ENCODE data around the gene KLK8.
"Not testable (repeated sequence)": the region's sequence is repeated elsewhere in the genome, so short reads cannot be mapped to it uniquely, and the experiment has no call there.

Gene KLK8

DNA sequence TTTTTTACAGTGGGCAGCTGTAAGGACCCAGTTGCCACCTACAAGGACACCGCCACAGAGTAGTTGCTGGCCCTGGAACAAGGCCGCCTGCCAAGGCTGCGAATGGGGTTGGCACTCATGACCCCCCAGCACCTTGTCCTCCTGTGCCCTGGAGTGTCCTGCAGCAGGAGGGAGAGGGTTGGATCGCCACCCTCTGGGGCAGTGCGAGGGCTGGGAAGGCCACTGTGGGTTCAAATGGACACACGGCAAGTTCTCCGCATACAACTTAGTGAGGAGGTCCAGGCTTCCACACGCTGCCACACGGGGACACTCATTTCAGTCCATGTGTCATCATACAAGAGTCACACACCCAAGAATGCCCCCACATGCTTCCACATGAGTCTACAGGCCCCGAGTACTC is 978 bp downstream of the KLK8 start:
- Histone ChIP-seq H3K4me3 (ENCODE audit: insufficient read length, low read depth) (peak overlapping the region; percentile 72), H3K9me3 (ENCODE audit: insufficient read depth, low read length) (no peaks in the 10 kb centered on the region), H3K4me1 (ENCODE audit: insufficient read depth, insufficient read length) (peaks cover 6% of the 10 kb centered on the region), H3K27me3 (ENCODE audit: insufficient read depth, insufficient read length) (no peaks in the 10 kb centered on the region), H3K36me3 (ENCODE audit: insufficient read depth, insufficient read length, low read length) (no peaks in the 10 kb centered on the region), H3K9ac (ENCODE audit: insufficient read length, low read depth) (peak overlapping the region; percentile 81)
- TF ChIP-seq YY1 (IDR thresholded peaks at IDR 0.05; ENCODE audit: insufficient read depth, insufficient read length) (no peak), ZNF274 (IDR thresholded peaks at IDR 0.05; ENCODE audit: low read depth, low read length) (no peak), SUZ12 (IDR thresholded peaks at IDR 0.05; ENCODE audit: extremely low read depth, insufficient read depth, insufficient read length) (no peak)
- DNase-seq (ENCODE audit: low read depth, low spot score): no peak

- peaks cover 4% of the 10 kb centered on the region; the same call in 1 of the 2 replicates for H3K9me3 ChIP-seq (ENCODE audit: insufficient read depth, low read length)
- H3K27me3 ChIP-seq (ENCODE audit: insufficient read depth, insufficient read length): no peaks in the 10 kb centered on the region
- no peak for TF ChIP-seq SUZ12 (IDR thresholded peaks at IDR 0.05; ENCODE audit: extremely low read depth, insufficient read depth, insufficient read length)
- no peak for TF ChIP-seq ZNF274 (IDR thresholded peaks at IDR 0.05; ENCODE audit: low read depth, low read length)
- TF ChIP-seq YY1 (IDR thresholded peaks at IDR 0.05; ENCODE audit: insufficient read depth, insufficient read length): no peak
- DNase-seq (ENCODE audit: low read depth, low spot score): no peak
- no peak overlapping the region for H3K9ac ChIP-seq (ENCODE audit: insufficient read length, low read depth)
- peaks cover 6% of the 10 kb centered on the region for H3K4me1 ChIP-seq (ENCODE audit: insufficient read depth, insufficient read length)
- H3K4me3 ChIP-seq (ENCODE audit: insufficient read length, low read depth): no peak overlapping the region
- no peaks in the 10 kb centered on the region for H3K36me3 ChIP-seq (ENCODE audit: insufficient read depth, insufficient read length, low read length)
Observed at GRCh38 chr19:50998686-50999085, 2.7 kb downstream of the KLK8 start.

- TF ChIP-seq ZNF274 (IDR thresholded peaks at IDR 0.05; ENCODE audit: low read depth, low read length) (no peak), SUZ12 (IDR thresholded peaks at IDR 0.05; ENCODE audit: extremely low read depth, insufficient read depth, insufficient read length) (no peak)
Observed at GRCh38 chr19:50998061-50998460, 3.3 kb downstream of the KLK8 start.

GRCh38 chr19:50994129-50994528 is 7.3 kb downstream of the KLK8 start:
- H3K4me1 ChIP-seq (ENCODE audit: insufficient read depth, insufficient read length): no peaks in the 10 kb centered on the region
- DNase-seq (ENCODE audit: low read depth, low spot score): no peak
- H3K9ac ChIP-seq (ENCODE audit: insufficient read length, low read depth): no peak overlapping the region
- H3K9me3 ChIP-seq (ENCODE audit: insufficient read depth, low read length): peaks cover 4% of the 10 kb centered on the region; the same call in 1 of the 2 replicates
- no peaks in the 10 kb centered on the region for H3K27me3 ChIP-seq (ENCODE audit: insufficient read depth, insufficient read length)
- TF ChIP-seq ZNF274 (IDR thresholded peaks at IDR 0.05; ENCODE audit: low read depth, low read length) (no peak), SUZ12 (IDR thresholded peaks at IDR 0.05; ENCODE audit: extremely low read depth, insufficient read depth, insufficient read length) (no peak), YY1 (IDR thresholded peaks at IDR 0.05; ENCODE audit: insufficient read depth, insufficient read length) (no peak)
- no peak overlapping the region for H3K4me3 ChIP-seq (ENCODE audit: insufficient read length, low read depth)
- H3K36me3 ChIP-seq (ENCODE audit: insufficient read depth, insufficient read length, low read length): no peaks in the 10 kb centered on the region

More at GRCh38 chr19:50998061-50998460, 3.3 kb downstream of the KLK8 start:
- peaks cover 4% of the 10 kb centered on the region; the same call in 1 of the 2 replicates for H3K9me3 ChIP-seq (ENCODE audit: insufficient read depth, low read length)
- no peak for DNase-seq (ENCODE audit: low read depth, low spot score)
- H3K27me3 ChIP-seq (ENCODE audit: insufficient read depth, insufficient read length): no peaks in the 10 kb centered on the region
- H3K36me3 ChIP-seq (ENCODE audit: insufficient read depth, insufficient read length, low read length): no peaks in the 10 kb centered on the region
- H3K4me3 ChIP-seq (ENCODE audit: insufficient read length, low read depth): no peak overlapping the region
- H3K4me1 ChIP-seq (ENCODE audit: insufficient read depth, insufficient read length): peaks cover 6% of the 10 kb centered on the region
- no peak overlapping the region for H3K9ac ChIP-seq (ENCODE audit: insufficient read length, low read depth)

- DNase-seq (ENCODE audit: low read depth, low spot score): no peak
- Histone ChIP-seq H3K9me3 (ENCODE audit: insufficient read depth, low read length) (peaks cover 4% of the 10 kb centered on the region; the same call in 1 of the 2 replicates), H3K4me1 (ENCODE audit: insufficient read depth, insufficient read length) (no peaks in the 10 kb centered on the region), H3K9ac (ENCODE audit: insufficient read length, low read depth) (no peak overlapping the region), H3K36me3 (ENCODE audit: insufficient read depth, insufficient read length, low read length) (no peaks in the 10 kb centered on the region), H3K27me3 (ENCODE audit: insufficient read depth, insufficient read length) (no peaks in the 10 kb centered on the region), H3K4me3 (ENCODE audit: insufficient read length, low read depth) (no peak overlapping the region)
- TF ChIP-seq YY1 (IDR thresholded peaks at IDR 0.05; ENCODE audit: insufficient read depth, insufficient read length) (no peak), SUZ12 (IDR thresholded peaks at IDR 0.05; ENCODE audit: extremely low read depth, insufficient read depth, insufficient read length) (no peak), ZNF274 (IDR thresholded peaks at IDR 0.05; ENCODE audit: low read depth, low read length) (no peak)
Observed at GRCh38 chr19:50992666-50993035, 8.8 kb downstream of the KLK8 start.

DNA sequence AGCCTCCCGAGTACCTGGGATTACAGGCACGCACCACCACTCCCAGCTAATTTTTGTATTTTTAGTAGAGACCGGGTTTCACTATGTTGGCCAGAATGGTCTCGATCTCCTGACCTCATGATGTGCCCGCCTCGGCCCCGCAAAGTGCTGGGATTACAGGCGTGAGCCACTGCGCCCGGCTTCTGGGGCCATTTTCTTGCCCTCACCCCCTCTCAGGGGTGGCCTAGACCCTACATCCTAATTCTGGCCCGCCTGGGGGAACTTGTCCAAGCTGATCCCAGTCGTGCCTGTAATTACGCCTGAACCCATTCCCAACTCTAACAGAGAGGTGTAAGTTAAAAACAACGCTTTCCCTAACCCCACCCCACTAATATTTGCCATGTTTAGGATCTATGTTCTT is 17.0 kb downstream of the KLK8 start:
- not testable (repeated sequence) for H3K4me1 ChIP-seq (ENCODE audit: insufficient read depth, insufficient read length)

DNA sequence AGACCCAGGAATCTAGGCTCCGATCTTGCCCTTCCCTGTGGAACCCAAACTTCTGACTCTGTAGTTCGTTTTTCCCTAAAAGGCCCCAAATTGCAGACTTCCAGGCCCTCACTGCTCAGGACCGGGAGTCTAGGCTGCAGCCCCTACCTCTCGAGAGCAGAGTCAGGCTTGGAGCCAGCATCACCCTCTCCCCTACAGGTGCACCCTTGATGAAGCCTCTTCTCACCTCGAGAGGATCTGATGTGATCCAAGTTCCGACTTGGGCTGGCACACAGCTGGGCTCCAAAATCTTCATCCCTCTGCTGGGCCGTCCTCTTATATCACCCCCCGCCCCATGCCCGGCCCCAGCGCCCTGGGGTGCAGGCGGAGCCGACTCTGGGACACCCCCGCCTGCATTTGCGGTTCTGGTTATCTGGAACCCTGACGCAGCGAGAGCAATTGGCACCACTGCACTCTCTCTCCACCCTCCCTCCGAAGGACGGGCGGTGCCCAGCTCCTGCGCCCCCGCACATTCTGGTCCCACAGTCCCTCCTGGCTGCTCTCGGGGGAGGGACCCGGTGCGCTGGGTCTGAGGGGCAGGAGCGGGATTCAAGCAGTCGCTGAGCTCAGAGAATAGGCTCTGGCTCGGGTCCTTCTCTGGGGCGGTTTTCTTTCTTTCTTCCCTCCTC is 17.6 kb downstream of the KLK8 start, which contains the start of gene KLK7:
Gene KLK7 (minus strand): TSS at position 293 of the 668 bp plus-strand sequence. CDS start 1,518 bp downstream, outside the sequence.
- no peak within 1 kb of the TSS for H3K4me3 ChIP-seq (ENCODE audit: insufficient read length, low read depth)
- no peaks in the 10 kb centered on the region for H3K36me3 ChIP-seq (ENCODE audit: insufficient read depth, insufficient read length, low read length)
- TF ChIP-seq ZNF274 (IDR thresholded peaks at IDR 0.05; ENCODE audit: low read depth, low read length) (no peak), YY1 (IDR thresholded peaks at IDR 0.05; ENCODE audit: insufficient read depth, insufficient read length) (no peak)
- H3K9me3 ChIP-seq (ENCODE audit: insufficient read depth, low read length): no peaks in the 10 kb centered on the region
- H3K27me3 ChIP-seq (ENCODE audit: insufficient read depth, insufficient read length): no peaks in the 10 kb centered on the region
- H3K4me1 ChIP-seq (ENCODE audit: insufficient read depth, insufficient read length): peaks cover 6% of the 10 kb centered on the region
- no peak within 1 kb of the TSS for H3K9ac ChIP-seq (ENCODE audit: insufficient read length, low read depth)
- no peak for DNase-seq (ENCODE audit: low read depth, low spot score)

More for the DNA sequence above, 17.0 kb downstream of the KLK8 start:
- H3K9ac ChIP-seq (ENCODE audit: insufficient read length, low read depth); H3K9me3 ChIP-seq (ENCODE audit: insufficient read depth, low read length); H3K4me3 ChIP-seq (ENCODE audit: insufficient read length, low read depth); H3K27me3 ChIP-seq (ENCODE audit: insufficient read depth, insufficient read length); DNase-seq (ENCODE audit: low read depth, low spot score); H3K36me3 ChIP-seq (ENCODE audit: insufficient read depth, insufficient read length, low read length): not testable (repeated sequence)
